DND-41 (cell line): Measurements from ENCODE around the gene ING4.

Experiments
- CTCF ChIP-seq: IDR thresholded peaks from 2 replicates; pipeline ENCODE4 v1.5.1; 2012; ENCODE audit warnings: borderline replicate concordance, low read length, moderate library complexity, mild to moderate bottlenecking; ENCODE audit not compliant: poor library complexity, severe bottlenecking; ENCODE audit errors: extremely low read depth
- EZH2 ChIP-seq: IDR thresholded peaks from 3 replicates; pipeline ENCODE4 v1.6.1; 2012; ENCODE audit warnings: borderline replicate concordance, low read depth, mild to moderate bottlenecking, moderate library complexity, low read length, inconsistent platforms; ENCODE audit not compliant: severe bottlenecking

GRCh38 chr12:6618483-6619225 is 44.3 kb downstream of the ING4 start:
- TF ChIP-seq CTCF = no peak
- no peak for TF ChIP-seq EZH2
